Measurements from ENCODE around the gene EPB41L1.

EPB41L1 gene

DNA sequence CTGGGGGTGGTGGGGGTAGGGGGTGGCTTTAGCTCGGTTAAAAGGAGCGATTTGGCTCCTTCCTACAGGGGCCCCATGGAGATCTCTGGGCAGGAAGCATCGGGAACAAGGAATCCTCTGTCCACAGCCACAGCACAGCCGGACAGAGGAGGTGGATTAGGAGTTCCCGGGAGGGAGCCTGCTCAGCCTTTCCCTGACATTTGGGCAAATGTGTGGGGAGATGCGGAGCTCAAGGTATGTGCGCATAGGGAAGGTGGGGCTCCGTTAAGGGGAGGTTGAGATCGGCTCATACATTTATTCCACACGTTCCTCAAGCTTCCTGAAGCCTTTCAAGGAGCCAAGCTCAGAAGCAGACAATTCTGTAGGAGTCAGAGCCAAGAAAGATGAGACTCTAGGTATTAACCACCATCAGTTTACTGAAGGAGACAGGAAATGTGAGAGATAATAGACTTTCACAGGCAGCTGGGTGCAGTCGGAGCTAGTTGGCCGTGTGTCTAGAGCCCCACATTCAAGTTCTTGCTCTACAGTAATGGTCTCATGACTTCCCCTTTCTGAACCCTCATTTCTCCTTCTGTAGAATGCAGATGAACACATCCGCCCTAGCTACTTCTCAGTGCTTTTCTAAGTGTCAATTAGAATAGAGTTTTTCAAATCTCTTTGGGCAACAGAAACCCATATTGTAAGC is 40.8 kb upstream of the EPB41L1 start:
- no peaks in the 10 kb centered on the region for H3K36me3 ChIP-seq (ENCODE audit: control insufficient read depth, insufficient read depth, low read length)
- H2AFZ ChIP-seq = no peak overlapping the region
- no peak overlapping the region for H3K27ac ChIP-seq
- no peak overlapping the region for H3K4me3 ChIP-seq (ENCODE audit: low read depth, low read length)
- no peaks in the 10 kb centered on the region for H3K9me3 ChIP-seq (ENCODE audit: control insufficient read depth, low read length)
- peaks cover 12% of the 10 kb centered on the region for H3K79me2 ChIP-seq
- no peak overlapping the region for H3K4me2 ChIP-seq (ENCODE audit: low read length)
- no peaks in the 10 kb centered on the region for H3K27me3 ChIP-seq (ENCODE audit: control insufficient read depth, insufficient read depth, low read length)
- H3K9ac ChIP-seq = no peak overlapping the region
- H3K4me1 ChIP-seq = no peaks in the 10 kb centered on the region
- TF ChIP-seq, protein P1, sequence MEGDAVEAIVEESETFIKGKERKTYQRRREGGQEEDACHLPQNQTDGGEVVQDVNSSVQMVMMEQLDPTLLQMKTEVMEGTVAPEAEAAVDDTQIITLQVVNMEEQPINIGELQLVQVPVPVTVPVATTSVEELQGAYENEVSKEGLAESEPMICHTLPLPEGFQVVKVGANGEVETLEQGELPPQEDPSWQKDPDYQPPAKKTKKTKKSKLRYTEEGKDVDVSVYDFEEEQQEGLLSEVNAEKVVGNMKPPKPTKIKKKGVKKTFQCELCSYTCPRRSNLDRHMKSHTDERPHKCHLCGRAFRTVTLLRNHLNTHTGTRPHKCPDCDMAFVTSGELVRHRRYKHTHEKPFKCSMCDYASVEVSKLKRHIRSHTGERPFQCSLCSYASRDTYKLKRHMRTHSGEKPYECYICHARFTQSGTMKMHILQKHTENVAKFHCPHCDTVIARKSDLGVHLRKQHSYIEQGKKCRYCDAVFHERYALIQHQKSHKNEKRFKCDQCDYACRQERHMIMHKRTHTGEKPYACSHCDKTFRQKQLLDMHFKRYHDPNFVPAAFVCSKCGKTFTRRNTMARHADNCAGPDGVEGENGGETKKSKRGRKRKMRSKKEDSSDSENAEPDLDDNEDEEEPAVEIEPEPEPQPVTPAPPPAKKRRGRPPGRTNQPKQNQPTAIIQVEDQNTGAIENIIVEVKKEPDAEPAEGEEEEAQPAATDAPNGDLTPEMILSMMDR (IDR thresholded peaks at IDR 0.05) = no peak

DNA sequence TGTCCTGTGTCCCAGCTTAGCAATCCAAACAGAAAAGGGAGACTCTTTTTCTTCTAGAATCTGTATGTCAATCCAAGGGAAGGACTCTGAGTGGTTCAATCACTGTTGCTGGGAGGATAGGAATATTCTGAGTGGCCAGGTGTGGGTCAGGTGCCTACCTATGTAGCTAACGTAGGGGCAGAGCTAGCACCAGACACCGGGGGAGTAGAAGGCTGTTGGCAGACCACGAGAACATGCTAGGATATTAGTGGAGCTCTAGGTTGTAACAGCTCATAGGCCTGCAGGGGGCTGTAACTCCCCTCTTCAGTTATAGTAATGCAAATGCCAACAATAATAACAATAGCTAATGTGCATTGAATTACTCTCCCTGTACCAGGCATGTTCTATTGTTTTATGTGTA is 39.8 kb upstream of the EPB41L1 start:
- H3K4me1 ChIP-seq = no peaks in the 10 kb centered on the region
- peaks cover 12% of the 10 kb centered on the region for H3K79me2 ChIP-seq
- H3K27me3 ChIP-seq (ENCODE audit: control insufficient read depth, insufficient read depth, low read length) = no peaks in the 10 kb centered on the region
- no peak overlapping the region for H3K9ac ChIP-seq
- H3K4me2 ChIP-seq (ENCODE audit: low read length) = no peak overlapping the region
- H3K27ac ChIP-seq = no peak overlapping the region
- H3K4me3 ChIP-seq (ENCODE audit: low read depth, low read length) = no peak overlapping the region
- TF ChIP-seq, protein P1 (IDR thresholded peaks at IDR 0.05) = no peak
- no peaks in the 10 kb centered on the region for H3K36me3 ChIP-seq (ENCODE audit: control insufficient read depth, insufficient read depth, low read length)
- no peak overlapping the region for H2AFZ ChIP-seq
- H3K9me3 ChIP-seq (ENCODE audit: control insufficient read depth, low read length) = no peaks in the 10 kb centered on the region

DNA sequence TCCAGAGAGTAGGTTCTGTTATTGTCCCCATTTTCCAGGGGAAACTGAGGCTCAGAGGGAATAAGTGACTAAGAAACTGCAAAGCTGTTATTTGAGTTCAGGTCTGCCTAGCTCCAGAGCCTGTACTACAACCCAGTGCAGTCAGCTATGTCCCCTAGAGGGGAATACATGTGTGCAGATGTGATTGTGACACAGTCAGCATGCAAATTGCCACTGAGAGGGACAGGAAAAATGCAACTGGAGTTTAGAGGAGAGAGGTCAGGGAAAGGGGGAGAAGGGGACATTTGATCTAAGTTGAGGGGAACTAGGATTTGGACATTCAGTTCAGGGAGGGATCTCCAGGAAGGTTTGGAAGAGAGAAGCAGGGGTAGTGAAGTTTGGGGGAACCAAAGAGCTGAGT is 38.6 kb upstream of the EPB41L1 start:
- no peak overlapping the region for H3K9ac ChIP-seq
- H3K27ac ChIP-seq = no peak overlapping the region
- no peaks in the 10 kb centered on the region for H3K27me3 ChIP-seq (ENCODE audit: control insufficient read depth, insufficient read depth, low read length)
- no peaks in the 10 kb centered on the region for H3K4me1 ChIP-seq
- TF ChIP-seq, protein P1 (IDR thresholded peaks at IDR 0.05) = no peak
- H3K4me2 ChIP-seq (ENCODE audit: low read length) = no peak overlapping the region
- no peaks in the 10 kb centered on the region for H3K36me3 ChIP-seq (ENCODE audit: control insufficient read depth, insufficient read depth, low read length)
- H3K4me3 ChIP-seq (ENCODE audit: low read depth, low read length) = no peak overlapping the region
- peaks cover 12% of the 10 kb centered on the region for H3K79me2 ChIP-seq
- no peak overlapping the region for H2AFZ ChIP-seq
- no peaks in the 10 kb centered on the region for H3K9me3 ChIP-seq (ENCODE audit: control insufficient read depth, low read length)

DNA sequence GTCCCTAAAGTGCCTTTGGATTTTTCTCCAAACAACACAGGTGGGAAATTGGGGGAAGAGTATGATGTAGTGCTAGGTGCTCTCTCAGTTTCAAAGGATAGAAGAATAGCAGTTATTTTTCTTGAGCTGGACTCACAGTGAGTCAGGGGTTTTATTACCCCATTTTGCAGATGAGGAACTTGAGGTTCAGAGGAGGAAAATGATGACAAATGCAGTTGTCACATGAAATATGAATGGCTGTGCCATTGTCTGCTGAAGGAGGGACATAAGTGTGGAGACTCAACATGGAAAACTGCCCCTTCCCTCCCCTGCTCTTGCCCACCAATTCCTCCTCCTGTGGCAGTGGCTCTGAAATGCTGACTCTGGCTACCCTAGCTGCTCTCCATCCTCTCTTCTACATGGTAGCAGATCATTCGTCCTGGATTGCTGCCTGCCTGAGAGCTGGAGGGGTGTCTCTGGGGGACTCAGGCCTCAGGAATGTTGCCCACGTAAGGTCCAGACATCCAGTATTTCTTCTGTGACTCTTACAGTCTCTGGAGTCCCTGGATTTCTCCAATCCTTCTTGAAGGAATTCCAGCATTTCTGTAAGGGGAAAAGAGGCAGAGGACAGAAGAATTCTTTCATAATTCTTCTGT is 37.6 kb upstream of the EPB41L1 start:
- H3K4me1 ChIP-seq = no peaks in the 10 kb centered on the region
- H2AFZ ChIP-seq = no peak overlapping the region
- TF ChIP-seq, protein P1 (IDR thresholded peaks at IDR 0.05) = no peak
- H3K36me3 ChIP-seq (ENCODE audit: control insufficient read depth, insufficient read depth, low read length) = no peaks in the 10 kb centered on the region
- H3K4me2 ChIP-seq (ENCODE audit: low read length) = no peak overlapping the region
- no peak overlapping the region for H3K27ac ChIP-seq
- no peaks in the 10 kb centered on the region for H3K27me3 ChIP-seq (ENCODE audit: control insufficient read depth, insufficient read depth, low read length)
- H3K79me2 ChIP-seq = peaks cover 7% of the 10 kb centered on the region
- H3K4me3 ChIP-seq (ENCODE audit: low read depth, low read length) = no peak overlapping the region
- no peak overlapping the region for H3K9ac ChIP-seq
- H3K9me3 ChIP-seq (ENCODE audit: control insufficient read depth, low read length) = no peaks in the 10 kb centered on the region

DNA sequence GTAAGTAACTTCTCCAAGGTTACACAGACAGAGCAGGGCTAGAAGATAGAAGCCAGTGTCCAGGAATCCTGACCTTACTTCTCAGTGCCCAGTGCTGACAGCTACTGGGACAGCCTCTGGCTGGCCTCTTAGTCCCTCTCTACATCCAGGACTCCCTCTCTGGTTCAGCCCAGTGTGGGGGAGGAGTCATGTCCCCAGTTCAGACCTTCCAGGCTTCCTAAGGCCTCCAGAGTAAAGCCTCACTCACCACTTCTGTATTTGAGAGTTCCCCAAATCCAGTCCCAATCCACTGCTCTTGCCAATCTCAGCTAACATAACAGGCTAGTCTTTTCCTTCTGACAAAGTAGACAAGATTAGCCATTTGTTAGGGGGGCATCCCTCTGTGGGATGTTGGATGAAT is 36.9 kb upstream of the EPB41L1 start:
- Histone ChIP-seq H3K4me1 (no peaks in the 10 kb centered on the region), H3K79me2 (peaks cover 4% of the 10 kb centered on the region), H3K9ac (no peak overlapping the region), H3K36me3 (ENCODE audit: control insufficient read depth, insufficient read depth, low read length) (no peaks in the 10 kb centered on the region), H3K9me3 (ENCODE audit: control insufficient read depth, low read length) (no peaks in the 10 kb centered on the region), H3K27me3 (ENCODE audit: control insufficient read depth, insufficient read depth, low read length) (no peaks in the 10 kb centered on the region), H3K4me3 (ENCODE audit: low read depth, low read length) (no peak overlapping the region), H2AFZ (no peak overlapping the region), H3K27ac (no peak overlapping the region), H3K4me2 (ENCODE audit: low read length) (no peak overlapping the region)
- TF ChIP-seq, protein P1 (IDR thresholded peaks at IDR 0.05) = no peak
